ENCODE measurements around the gene NDUFB5. TPM values are rescaled to one million over a fixed set of nuclear protein-coding genes. Genes with fewer than 3 reads are reported as not detected.
"Not testable (repeated sequence)": the region's sequence is repeated elsewhere in the genome, so short reads cannot be mapped to it uniquely, and the experiment has no call there.

NDUFB5 gene
- total and polyA plus RNA-seq, 2 experiments from 2014 or later, result 90.8 to 126 TPM

DNA sequence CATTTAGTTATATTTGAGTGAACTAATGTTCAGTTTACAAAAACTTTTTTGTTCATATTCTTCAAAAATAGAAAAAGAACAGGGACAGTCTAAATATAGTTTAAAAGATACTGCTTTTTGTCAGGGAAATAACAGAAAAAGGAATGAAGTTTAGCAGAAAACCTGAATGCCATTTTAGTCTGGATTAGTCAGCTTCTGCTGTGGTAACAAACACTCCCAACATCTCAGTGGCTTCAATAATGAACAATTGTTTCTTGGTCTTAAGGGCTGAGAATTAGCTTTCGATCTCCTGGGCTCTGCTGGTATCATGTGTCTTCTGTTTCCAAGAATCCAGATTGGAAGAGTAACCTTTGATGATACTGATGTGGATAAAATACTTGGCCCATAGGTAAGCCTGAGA lies 35.9 kb downstream of the NDUFB5 start:
- H3K9me2 ChIP-seq (ENCODE audit: insufficient read depth), result no peaks in the 10 kb centered on the region
- no peak overlapping the region for H3K4me3 ChIP-seq
- no peak overlapping the region for H3K27ac ChIP-seq
- TF ChIP-seq EZH2 (IDR thresholded peaks at IDR 0.05; ENCODE audit: insufficient read depth, poor library complexity, severe bottlenecking) (no peak), EZH2phosphoT487 (IDR thresholded peaks at IDR 0.05; ENCODE audit: insufficient read depth, low read depth) (no peak)
- no peak overlapping the region for H2AFZ ChIP-seq
- DNase-seq, result no peak
- H3K9me3 ChIP-seq (ENCODE audit: low read depth), result no peaks in the 10 kb centered on the region
- WGBS, 2 experiments (ENCODE audit: low coverage in 1 of 2, low lambda C conversion rate in 2 of 2, missing lambda C conversion rate in 2 of 2), result 83 to 94% methylated on average over 1 of the region's 1 CpG
- H3F3A ChIP-seq (ENCODE audit: insufficient read depth), result no peaks in the 10 kb centered on the region
- no peaks in the 10 kb centered on the region for H3K36me3 ChIP-seq (ENCODE audit: low read depth)
- no peaks in the 10 kb centered on the region for H3K27me3 ChIP-seq (replicated peaks; ENCODE audit: insufficient read depth)
- no peaks in the 10 kb centered on the region for H3K4me1 ChIP-seq (ENCODE audit: insufficient read depth)
- H4K20me1 ChIP-seq (ENCODE audit: insufficient read depth), result no peaks in the 10 kb centered on the region
- in situ Hi-C loops (cut with MboI), result no loop called here
- H3K79me2 ChIP-seq (ENCODE audit: insufficient read depth), result no peaks in the 10 kb centered on the region
- no peak overlapping the region for H3K9ac ChIP-seq
- no peak overlapping the region for H3K4me2 ChIP-seq (ENCODE audit: unreplicated experiment)

DNA sequence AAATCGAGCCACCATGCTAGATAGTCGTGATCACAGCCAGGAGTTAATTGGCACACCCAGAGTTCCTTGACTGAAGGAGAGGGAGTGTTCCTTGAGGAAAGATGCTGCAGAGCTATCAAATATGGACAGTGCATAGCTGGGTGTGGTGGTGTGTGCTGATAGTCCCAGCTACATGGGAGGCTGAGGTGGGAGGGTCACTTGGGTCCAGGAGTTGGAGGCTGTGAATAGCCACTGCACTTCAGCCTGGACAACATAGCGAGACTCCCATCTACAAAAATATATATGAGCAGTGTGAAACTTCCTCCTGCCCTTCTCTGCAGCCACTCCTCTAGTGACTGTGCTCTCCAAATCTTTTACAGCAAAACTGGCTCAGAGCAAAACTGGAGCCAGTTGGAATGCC lies 38.3 kb downstream of the NDUFB5 start:
- no peak overlapping the region for H3K4me3 ChIP-seq
- H3K27me3 ChIP-seq (replicated peaks; ENCODE audit: insufficient read depth), result no peaks in the 10 kb centered on the region
- no peak overlapping the region for H3K9ac ChIP-seq
- H3K27ac ChIP-seq, result no peak overlapping the region
- H3K79me2 ChIP-seq (ENCODE audit: insufficient read depth), result no peaks in the 10 kb centered on the region
- H3K9me3 ChIP-seq (ENCODE audit: low read depth), result no peaks in the 10 kb centered on the region
- no peaks in the 10 kb centered on the region for H3F3A ChIP-seq (ENCODE audit: insufficient read depth)
- WGBS, 2 experiments (ENCODE audit: low coverage in 1 of 2, low lambda C conversion rate in 2 of 2, missing lambda C conversion rate in 2 of 2), result 37 to 46% methylated on average over 3 of the region's 3 CpGs
- no peaks in the 10 kb centered on the region for H3K9me2 ChIP-seq (ENCODE audit: insufficient read depth)
- DNase-seq, result no peak
- no peaks in the 10 kb centered on the region for H3K4me1 ChIP-seq (ENCODE audit: insufficient read depth)
- no peaks in the 10 kb centered on the region for H4K20me1 ChIP-seq (ENCODE audit: insufficient read depth)
- H3K4me2 ChIP-seq (ENCODE audit: unreplicated experiment), result no peak overlapping the region
- no peak overlapping the region for H2AFZ ChIP-seq
- no peaks in the 10 kb centered on the region for H3K36me3 ChIP-seq (ENCODE audit: low read depth)
- TF ChIP-seq EZH2 (IDR thresholded peaks at IDR 0.05; ENCODE audit: insufficient read depth, poor library complexity, severe bottlenecking) (no peak), EZH2phosphoT487 (IDR thresholded peaks at IDR 0.05; ENCODE audit: insufficient read depth, low read depth) (no peak)
- in situ Hi-C loops (cut with MboI), result no loop called here

DNA sequence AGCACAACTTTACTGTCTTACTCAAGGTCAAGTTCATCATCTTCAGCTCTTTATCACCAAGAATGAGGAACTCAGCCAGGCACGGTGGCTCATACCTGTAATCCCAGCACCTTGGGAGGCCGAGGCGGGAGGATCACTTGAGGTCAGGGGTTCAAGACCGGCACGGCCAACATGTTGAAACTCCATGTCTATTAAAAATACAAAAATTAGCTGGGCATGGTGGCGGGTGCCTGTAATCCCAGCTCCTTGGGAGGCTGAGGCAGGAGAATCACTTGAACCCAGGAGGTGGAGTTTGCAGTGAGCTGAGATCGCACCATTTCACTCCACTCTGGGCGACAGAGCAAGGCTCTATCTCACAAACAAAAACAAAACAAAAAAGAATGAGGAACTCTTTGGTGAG lies 39.2 kb downstream of the NDUFB5 start:
- H3K4me1 ChIP-seq (ENCODE audit: insufficient read depth); H3K9ac ChIP-seq; H3K9me2 ChIP-seq (ENCODE audit: insufficient read depth); H3K9me3 ChIP-seq (ENCODE audit: low read depth); H3K27ac ChIP-seq; DNase-seq; H3K27me3 ChIP-seq (replicated peaks; ENCODE audit: insufficient read depth); H3F3A ChIP-seq (ENCODE audit: insufficient read depth); in situ Hi-C loops (cut with MboI); H3K4me3 ChIP-seq; H4K20me1 ChIP-seq (ENCODE audit: insufficient read depth); H3K4me2 ChIP-seq (ENCODE audit: unreplicated experiment); H2AFZ ChIP-seq; H3K79me2 ChIP-seq (ENCODE audit: insufficient read depth); H3K36me3 ChIP-seq (ENCODE audit: low read depth): not testable (repeated sequence)
- WGBS, 2 experiments (ENCODE audit: low coverage in 1 of 2, low lambda C conversion rate in 2 of 2, missing lambda C conversion rate in 2 of 2), result 84 to 89% methylated on average over 8 of the region's 8 CpGs

GRCh38 chr3:179646177-179646576 lies 41.6 kb downstream of the NDUFB5 start:
- Histone ChIP-seq H4K20me1 (ENCODE audit: insufficient read depth) (no peaks in the 10 kb centered on the region), H2AFZ (no peak overlapping the region), H3K27me3 (replicated peaks; ENCODE audit: insufficient read depth) (no peaks in the 10 kb centered on the region), H3K79me2 (ENCODE audit: insufficient read depth) (no peaks in the 10 kb centered on the region), H3K4me1 (ENCODE audit: insufficient read depth) (no peaks in the 10 kb centered on the region), H3K9me2 (ENCODE audit: insufficient read depth) (no peaks in the 10 kb centered on the region), H3K27ac (no peak overlapping the region), H3K4me2 (ENCODE audit: unreplicated experiment) (no peak overlapping the region), H3K36me3 (ENCODE audit: low read depth) (no peaks in the 10 kb centered on the region), H3F3A (ENCODE audit: insufficient read depth) (no peaks in the 10 kb centered on the region), H3K9ac (no peak overlapping the region), H3K9me3 (ENCODE audit: low read depth) (no peaks in the 10 kb centered on the region), H3K4me3 (no peak overlapping the region)
- no peak for DNase-seq
- TF ChIP-seq EZH2 (IDR thresholded peaks at IDR 0.05; ENCODE audit: insufficient read depth, poor library complexity, severe bottlenecking) (no peak), EZH2phosphoT487 (IDR thresholded peaks at IDR 0.05; ENCODE audit: insufficient read depth, low read depth) (no peak)
- in situ Hi-C loops (cut with MboI), result no loop called here
- 53% methylated on average over 3 of the region's 3 CpGs for WGBS, 2 experiments (ENCODE audit: low coverage in 1 of 2, low lambda C conversion rate in 2 of 2, missing lambda C conversion rate in 2 of 2)

Data from GM23248 (cell line).